Activated CD8-positive, alpha-beta memory T cell treated with anti-CD3 and anti-CD28 coated beads, Interleukin-2, amount 50 U/mL, for 1 hour (primary cell): ENCODE measurements around the gene TMEM131L.
"Not testable (repeated sequence)": the region's sequence is repeated elsewhere in the genome, so short reads cannot be mapped to it uniquely, and the experiment has no call there.

Source experiments
- DNase-seq: peaks from one replicate; pipeline ENCODE4 v3.0.0-alpha.2; 2020; ENCODE audit errors: extremely low read depth

Gene TMEM131L, protein sequence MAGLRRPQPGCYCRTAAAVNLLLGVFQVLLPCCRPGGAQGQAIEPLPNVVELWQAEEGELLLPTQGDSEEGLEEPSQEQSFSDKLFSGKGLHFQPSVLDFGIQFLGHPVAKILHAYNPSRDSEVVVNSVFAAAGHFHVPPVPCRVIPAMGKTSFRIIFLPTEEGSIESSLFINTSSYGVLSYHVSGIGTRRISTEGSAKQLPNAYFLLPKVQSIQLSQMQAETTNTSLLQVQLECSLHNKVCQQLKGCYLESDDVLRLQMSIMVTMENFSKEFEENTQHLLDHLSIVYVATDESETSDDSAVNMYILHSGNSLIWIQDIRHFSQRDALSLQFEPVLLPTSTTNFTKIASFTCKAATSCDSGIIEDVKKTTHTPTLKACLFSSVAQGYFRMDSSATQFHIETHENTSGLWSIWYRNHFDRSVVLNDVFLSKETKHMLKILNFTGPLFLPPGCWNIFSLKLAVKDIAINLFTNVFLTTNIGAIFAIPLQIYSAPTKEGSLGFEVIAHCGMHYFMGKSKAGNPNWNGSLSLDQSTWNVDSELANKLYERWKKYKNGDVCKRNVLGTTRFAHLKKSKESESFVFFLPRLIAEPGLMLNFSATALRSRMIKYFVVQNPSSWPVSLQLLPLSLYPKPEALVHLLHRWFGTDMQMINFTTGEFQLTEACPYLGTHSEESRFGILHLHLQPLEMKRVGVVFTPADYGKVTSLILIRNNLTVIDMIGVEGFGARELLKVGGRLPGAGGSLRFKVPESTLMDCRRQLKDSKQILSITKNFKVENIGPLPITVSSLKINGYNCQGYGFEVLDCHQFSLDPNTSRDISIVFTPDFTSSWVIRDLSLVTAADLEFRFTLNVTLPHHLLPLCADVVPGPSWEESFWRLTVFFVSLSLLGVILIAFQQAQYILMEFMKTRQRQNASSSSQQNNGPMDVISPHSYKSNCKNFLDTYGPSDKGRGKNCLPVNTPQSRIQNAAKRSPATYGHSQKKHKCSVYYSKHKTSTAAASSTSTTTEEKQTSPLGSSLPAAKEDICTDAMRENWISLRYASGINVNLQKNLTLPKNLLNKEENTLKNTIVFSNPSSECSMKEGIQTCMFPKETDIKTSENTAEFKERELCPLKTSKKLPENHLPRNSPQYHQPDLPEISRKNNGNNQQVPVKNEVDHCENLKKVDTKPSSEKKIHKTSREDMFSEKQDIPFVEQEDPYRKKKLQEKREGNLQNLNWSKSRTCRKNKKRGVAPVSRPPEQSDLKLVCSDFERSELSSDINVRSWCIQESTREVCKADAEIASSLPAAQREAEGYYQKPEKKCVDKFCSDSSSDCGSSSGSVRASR (N-terminal part only)

DNA sequence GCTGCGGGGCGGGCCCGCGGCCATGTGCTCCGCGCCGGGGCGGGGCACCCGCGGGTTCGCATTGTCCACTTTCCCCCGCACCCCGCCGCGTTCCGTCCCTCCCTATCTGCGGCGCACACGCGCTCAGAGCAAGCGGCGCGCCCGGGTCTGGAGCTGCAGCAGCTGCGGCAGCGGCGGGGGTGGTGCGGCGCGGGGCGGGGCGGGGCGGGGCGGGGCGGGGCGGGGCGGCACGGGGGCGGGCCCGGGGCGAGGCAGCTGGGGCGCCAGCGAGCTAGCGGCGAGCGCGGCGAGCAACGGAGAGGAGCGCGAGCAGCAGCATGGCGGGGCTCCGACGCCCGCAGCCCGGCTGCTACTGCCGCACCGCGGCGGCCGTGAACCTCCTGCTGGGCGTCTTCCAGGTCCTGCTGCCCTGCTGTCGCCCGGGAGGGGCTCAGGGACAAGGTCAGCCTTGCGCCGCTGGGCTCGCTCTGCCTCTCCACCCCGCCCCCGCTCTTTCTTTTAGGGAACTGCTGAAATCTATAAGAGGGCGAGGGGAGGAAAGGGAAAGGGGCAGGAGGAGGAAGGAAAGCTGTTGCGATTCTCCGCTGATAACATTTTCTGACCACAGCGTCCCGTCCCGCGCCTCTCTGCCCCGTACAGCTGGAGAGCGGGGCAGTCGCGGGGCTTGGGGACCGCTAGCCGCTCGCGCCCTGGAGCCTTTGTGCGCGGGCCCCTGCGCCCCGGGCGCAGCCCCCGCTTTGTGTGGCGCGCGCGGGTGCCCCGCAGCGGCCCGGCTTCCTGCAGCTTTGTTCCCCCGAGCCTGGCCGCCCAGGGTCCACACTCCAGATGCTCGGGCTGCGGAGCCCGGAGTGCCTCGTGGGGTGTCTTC is at the start of gene TMEM131L:
TSS of gene TMEM131L (plus strand) at position 280 of the 868 bp plus-strand sequence. CDS start at position 318, 38 bp downstream.
- DNase-seq: peak; percentile 27

DNA sequence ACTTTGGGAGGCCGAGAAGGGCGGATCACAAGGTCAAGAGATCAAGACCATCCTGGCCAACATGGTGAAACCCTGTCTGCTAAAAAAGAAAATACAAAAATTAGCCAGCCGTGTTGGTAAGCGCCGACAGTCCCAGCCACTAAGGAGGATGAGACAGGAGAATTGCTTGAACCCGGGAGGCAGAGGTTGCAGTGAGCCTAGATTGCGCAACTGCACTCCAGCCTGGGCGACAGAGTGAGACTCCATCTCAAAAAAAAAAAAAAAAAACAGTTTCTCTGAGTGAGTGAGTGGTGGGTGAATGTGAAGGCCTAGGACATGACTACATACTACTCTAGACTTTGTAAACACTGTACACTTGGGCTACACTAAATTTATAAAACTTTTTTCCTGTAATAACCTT is 49.7 kb upstream of the TMEM131L start:
- not testable (repeated sequence) for DNase-seq

DNA sequence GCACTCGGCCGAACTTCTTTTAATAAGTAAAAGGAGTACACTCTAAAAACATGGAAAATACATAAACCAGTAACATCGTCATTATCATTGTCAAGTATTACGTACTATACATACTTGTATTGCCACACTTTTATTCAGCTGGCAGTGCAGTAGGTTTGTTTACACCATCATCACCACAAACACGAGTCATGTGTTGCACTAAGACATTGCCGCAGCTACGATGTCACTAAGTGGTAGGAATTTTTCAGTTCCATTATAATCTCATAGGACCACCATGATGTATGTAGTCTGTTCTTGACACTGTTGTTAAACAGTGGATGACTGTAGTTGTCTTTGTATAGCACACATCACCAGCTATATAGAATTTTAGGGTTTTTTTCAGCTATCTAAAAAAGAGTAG is 48.0 kb upstream of the TMEM131L start:
- no peak for DNase-seq

DNA sequence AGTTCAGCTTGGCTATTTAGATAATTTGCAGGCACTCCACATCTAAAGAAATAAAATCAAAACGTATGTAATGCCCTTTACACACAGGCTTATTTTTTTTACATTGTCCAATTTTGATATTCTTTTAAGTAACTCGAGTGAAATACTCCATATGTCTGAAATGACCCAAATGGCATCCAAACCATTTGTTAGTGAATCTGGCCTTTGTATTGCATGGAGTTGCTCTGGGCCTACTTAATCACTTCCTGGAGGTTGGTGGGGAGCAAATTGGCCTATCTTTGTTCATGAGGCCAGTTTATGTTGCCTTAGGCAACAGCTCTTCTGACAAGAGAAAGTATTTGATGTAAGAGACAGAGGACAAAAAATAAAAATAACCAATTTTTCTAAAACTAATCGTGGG is 47.6 kb upstream of the TMEM131L start:
- DNase-seq: no peak

DNA sequence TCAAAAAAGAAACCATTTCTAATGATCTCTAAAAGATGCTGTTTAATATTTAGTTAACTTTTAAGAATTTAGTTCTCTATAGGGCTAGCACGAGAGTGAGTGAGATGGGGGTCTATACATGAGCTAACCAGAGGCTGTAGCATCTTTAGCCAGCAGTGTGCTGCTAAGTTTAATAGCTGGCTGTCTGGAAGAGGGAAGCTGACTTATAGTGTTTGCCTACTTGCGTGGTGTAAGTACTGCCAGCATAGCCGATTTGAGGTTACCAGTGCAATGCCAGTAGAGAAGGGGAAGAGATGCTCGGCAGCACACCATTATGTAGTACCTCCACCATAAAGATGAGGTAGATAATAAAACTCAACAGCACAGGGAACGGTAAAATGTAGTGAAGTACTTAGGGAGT is 47.1 kb upstream of the TMEM131L start:
- DNase-seq: no peak

DNA sequence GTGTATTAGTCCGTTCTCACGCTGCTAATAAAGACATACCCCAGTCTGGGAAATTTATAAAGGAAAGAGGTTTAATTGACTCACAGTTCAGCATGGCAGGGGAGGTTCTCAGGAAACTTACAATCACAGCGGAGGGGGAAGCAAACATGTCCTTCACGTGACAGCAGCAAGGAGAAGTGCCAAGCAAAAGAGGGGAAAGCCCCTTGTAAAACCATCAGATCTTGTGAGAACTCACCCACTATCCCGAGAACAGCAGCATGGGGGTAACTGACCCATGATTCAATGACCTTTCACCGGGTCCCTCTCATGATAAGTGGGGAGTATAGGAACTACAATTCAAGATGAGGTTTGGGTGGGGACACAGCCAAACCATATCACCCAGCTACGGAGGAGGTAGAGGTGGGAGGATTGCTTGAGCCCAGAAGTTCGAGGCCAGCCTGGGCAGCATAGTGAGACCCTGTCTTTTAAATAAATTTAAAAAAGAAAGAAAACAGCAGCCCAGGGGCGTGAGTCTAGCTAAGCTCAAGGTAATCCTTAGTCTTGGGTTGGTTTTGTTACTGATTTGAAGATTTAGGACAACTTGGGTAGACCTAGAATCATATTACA is 46.4 kb upstream of the TMEM131L start:
- no peak for DNase-seq

DNA sequence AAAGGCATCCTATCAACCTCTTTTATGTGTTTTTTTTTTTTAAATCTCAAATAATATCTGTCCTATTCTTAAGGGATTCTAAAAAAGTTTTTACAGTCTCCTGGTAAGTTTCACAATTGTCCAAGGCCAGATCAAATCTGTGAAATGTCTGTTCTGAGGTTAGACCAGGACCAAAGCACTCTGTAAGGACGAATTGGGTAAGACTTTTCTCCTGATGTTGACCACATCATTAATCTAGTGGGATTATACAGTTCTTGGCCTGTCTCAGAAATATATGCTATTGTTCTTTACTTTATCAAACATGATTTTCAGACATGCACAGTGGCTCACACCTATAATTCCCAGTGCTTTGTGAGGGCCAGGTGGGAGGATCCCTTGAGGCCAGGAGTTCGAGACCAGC is 45.8 kb upstream of the TMEM131L start:
- no peak for DNase-seq

DNA sequence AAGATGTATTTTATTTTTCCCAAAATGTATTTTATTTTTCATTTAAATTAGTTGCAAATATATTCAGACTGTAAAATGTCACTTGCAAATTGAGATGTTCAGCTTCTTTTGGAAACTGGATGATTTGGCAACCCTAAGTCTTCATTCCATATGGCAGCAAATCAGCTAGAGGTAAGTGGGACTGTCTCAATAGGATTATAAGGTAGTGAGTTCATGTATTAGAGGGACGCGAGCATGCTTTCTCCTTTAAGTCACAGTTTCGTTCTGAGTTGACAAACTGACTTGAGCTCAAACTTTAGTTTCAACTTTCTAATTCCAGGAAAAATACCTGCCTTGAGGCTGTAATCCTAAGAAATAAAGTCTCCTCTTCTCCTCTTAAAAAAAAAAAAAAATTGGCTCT is 44.2 kb upstream of the TMEM131L start:
- no peak for DNase-seq

DNA sequence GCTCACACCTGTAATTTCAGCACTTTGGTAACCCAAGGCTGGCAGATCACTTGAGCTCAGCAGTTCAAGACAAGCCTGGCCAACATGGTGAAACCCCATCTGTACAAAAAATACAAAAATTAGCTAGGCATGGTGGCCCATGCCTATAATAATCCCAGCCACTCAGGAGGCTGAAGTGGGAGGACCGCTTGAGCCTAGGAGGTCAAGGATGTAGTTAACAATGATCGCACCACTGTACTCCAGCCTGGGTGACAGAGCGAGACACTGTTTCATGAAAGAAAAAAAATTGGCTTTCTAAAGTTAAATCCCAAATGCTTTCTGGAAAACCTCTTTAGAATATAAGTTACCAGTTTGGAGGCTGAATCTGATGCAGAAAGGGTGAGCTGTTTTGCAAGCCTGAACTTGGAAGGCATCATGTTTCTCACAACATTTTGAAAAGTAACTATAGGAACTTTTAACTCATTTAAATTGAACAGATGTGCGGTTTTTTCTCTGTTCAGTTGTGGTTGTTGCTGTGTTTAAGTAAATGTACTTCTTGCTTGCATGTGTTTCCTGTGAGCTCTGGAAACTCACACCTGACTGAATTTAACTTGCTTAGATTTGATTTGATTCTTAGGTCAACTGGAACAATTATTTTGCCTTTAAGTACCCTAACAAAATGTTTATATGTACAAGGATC is 39.8 kb upstream of the TMEM131L start:
- DNase-seq: no peak

DNA sequence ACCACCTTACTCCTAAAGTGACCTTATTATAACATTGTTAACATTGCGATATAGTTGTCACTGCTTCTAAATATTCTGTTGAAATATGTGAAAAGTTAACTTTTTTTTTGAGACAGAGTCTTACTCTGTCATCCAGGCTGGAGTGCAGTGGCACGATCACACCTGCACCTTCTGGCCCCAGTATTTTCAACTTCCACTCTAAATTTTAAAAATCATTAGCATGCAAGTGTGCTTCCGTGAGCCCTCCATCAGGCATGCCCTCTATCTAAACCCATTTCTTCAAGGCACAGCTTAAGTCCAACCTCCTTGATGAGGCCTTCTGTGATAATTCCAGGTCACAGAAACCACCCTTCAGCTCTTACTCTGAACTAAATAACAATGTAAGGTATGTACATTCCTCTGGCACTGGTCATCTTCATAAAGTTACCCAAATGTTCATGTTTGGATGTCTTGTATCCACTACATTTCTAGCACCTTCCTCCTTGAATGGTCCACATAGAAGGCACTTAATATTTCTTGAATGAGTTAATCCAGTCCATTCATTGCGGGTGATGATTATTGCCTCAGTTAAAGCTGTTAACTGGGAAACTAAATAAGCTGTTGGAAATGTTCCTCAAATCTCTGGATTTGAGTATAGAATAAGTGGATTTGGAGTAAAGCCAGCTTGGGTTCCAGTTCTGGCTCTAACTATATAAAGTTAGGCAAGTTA is 38.6 kb upstream of the TMEM131L start:
- no peak for DNase-seq

DNA sequence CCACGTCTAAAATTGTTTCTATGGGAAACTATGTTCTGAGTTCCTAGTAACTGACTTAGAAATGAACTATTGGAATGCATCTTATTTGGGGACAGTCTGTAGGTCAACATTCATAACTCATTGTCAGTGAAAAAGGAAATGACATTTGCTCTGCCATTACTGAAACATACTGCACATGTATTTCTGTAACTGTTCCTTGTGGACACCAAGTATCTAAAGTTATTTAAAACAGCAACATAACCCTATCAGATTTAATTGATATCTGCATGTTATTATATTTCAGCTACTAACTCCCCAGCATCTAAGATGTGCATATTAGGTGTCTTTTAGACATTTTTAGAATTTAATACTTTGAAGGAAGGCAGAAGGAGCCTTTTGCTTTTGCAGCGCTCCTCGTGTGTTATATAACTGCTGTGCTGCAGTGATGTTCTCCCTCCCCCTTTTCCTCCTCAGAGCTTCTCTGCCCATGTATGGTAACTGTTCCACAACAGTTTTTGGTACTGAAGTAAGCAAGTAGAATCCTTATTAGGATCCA is 37.2 kb upstream of the TMEM131L start:
- DNase-seq: no peak

DNA sequence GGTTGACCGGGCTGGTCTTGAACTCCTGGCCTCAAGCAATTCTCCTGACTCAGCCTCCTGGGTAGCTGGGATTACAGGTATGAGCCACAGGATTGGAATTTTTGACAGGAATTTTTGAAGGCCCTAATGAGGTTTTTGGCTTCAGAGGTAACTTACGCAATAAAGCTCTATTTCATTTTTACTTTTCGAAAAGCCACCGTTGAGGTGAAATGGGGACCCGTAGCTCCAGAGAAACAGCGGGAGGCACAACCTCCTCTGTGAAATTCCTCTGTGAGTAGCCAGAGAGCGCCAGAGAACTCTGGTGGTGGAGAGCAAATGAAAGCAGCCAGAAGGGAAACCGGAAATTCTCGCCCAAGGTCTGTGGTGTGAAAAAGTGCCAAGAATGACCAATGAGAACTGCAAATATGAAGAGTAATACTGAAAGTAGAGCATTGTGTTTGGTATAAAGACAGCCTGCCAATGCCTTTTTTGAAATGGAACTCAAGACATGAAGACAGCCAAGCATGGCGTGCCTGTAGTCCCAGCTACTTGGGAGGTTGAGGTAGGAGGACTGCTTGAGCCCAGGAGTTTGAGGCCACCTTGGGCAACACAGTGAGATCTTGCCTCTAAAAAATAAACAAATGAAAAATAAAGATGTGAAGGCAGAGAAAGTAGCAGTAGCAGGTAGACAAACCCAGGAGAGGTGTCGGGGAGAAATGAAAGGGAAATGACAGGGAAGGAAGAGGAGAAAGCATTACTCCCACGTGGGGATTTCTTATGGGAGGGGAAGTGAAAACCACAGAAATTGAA is 33.0 kb upstream of the TMEM131L start:
- DNase-seq: peak; percentile 29

DNA sequence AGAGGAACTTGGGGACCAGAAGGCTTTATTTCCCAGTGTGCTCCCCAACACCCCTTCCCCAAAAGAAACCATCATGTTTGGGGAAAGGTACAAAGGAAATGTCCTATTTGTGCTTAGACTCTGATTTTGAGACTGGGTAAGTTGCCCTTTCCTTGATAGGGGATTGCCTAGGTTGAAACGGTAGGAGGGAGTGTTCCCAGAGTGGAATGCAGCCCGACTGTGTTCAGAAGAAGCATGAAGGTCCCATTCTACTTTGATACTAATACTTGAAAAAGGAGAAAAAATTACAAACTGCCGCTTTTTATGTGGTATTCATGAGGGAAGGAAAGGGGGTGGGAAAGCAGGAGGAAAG is 32.4 kb upstream of the TMEM131L start:
- no peak for DNase-seq

DNA sequence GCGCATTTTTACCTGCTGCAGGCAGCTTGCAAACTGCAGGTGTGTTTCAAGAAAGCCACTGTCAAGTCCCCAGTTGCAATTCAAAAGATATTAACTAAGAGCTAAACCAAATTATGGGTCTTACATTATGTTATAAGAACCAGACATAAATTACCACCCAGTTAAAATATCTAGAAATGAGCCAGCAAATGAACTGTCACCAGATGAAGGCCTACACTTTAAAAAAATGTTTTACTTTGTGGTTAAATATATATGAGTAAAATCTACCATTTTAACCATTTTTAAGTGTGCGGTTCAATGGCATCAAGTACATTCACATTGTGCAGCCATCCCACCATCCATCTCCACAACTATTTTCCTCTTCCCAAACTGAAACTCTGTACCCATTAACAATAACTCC is 32.0 kb upstream of the TMEM131L start:
- DNase-seq: no peak

DNA sequence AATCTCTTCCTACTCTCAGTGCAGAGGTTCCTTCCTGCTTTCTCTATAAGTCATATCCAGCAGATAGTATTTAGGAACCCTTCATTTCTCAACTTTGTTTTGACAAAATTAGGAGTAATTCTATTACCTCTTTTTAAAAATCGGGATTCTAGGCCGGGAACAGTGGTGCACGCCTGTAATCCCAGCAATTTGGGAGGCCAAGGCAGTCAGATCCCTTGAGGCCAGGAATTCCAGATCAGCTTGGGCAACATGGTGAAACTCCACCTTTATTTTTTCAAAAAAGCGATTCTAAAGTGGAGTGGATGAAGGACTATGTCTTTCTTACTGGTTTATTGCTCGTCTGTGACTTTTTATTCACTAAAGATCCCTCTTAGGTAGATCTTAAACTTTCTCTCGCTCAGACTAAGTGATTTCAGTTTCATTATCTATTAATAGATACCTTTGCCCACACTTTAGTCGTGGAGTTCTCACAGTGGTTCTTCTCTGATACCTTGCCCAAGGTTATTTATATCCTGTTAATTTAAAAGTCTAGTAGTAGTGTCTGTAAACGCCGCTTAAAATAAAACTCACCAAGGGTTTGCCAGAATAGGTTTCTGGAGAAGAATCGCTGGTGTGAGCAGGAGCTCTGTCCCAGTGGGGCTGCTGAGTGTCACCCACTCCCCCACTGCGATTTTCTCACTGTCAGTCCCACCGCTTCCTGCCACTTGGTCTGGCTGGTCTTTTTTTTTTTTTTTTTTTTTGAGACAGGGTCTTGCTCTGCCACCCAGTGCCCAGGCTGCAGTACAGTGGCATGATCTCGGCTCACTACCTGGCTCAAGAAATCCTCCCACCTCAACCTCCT is 27.0 kb upstream of the TMEM131L start:
- no peak for DNase-seq

DNA sequence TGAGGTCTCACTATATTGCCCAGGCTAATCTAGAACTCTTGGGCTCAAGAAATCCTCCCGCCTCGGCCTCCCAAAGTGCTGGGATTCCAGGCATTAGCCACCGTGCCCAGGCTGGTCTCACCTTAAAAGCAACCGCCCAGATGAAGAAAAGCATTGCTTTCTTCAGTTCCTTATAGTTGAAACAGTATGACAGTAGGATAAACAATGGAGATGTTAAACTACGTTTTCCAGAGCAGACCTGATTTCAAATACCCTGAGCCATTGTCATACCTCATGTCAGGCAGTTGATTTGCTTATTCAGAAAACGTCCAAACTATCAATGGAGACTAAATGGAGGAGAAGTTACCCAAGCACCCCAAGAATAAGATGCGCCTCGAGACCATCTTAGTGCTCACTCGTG is 26.3 kb upstream of the TMEM131L start:
- no peak for DNase-seq

DNA sequence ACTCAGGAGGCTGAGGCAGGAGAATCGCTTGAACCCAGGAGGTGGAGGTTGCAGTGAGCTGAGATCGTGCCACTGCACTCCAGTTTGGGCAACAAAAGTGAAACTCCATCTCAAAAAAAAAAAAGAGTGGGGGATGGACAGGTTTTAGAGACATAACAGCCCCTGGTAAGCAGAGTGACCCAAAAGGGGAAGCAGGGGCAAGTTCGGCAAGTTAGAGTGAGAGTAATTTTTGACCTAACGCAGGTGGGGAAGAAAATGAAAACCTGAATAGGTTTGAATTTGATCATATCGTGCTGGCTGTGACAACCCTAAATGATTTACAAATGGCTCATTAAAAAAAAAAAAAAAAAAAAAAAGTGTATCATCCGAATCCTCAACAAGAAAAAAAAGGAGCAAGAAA is 25.7 kb upstream of the TMEM131L start:
- no peak for DNase-seq
